Sigmoid colon (tissue), 3 donors: Measurements from ENCODE around the gene RTCA.

Source experiments
- POLR2A ChIP-seq, 2 donors: fragments of 450-650 bp; IDR thresholded peaks; one replicate each; pipeline ENCODE4 v1.6.1; 2016; ENCODE audit warnings: antibody characterized with exemption in 2 of 2, mild to moderate bottlenecking in 2 of 2, moderate library complexity in 2 of 2
- TF ChIP-seq, protein P1 (sequence below), 4 experiments: fragments of 450-650 bp in 3 of 4; fragments of 200-600 bp in 1 of 4; IDR thresholded peaks; one replicate each; pipeline ENCODE4 v1.5.1; 2016 to 2019; ENCODE audit warnings: antibody characterized with exemption in 4 of 4, mild to moderate bottlenecking in 3 of 4, moderate library complexity in 2 of 4

GRCh38 chr1:100290291-100290690 is 24.3 kb downstream of the RTCA start:
- TF ChIP-seq, protein P1, sequence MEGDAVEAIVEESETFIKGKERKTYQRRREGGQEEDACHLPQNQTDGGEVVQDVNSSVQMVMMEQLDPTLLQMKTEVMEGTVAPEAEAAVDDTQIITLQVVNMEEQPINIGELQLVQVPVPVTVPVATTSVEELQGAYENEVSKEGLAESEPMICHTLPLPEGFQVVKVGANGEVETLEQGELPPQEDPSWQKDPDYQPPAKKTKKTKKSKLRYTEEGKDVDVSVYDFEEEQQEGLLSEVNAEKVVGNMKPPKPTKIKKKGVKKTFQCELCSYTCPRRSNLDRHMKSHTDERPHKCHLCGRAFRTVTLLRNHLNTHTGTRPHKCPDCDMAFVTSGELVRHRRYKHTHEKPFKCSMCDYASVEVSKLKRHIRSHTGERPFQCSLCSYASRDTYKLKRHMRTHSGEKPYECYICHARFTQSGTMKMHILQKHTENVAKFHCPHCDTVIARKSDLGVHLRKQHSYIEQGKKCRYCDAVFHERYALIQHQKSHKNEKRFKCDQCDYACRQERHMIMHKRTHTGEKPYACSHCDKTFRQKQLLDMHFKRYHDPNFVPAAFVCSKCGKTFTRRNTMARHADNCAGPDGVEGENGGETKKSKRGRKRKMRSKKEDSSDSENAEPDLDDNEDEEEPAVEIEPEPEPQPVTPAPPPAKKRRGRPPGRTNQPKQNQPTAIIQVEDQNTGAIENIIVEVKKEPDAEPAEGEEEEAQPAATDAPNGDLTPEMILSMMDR (IDR thresholded peaks at IDR 0.05) = no peak
- TF ChIP-seq POLR2A (IDR thresholded peaks at IDR 0.05) = no peak
